Heart right ventricle (tissue), 16 donors: ENCODE measurements around the gene BIVM. TPM values are rescaled to one million over a fixed set of nuclear protein-coding genes. Genes with fewer than 3 reads are reported as not detected.

Experiments
- ATAC-seq, 8 donors: fragments of 200-7000 bp; cut with Tn5 transposase; one replicate each; pipeline ENCODE4 v1.9.1; 2020; ENCODE audit warnings: mild to moderate bottlenecking in 8 of 8, moderate library complexity in 8 of 8, moderate number of reproducible peaks in 1 of 8
- DNase-seq, 2 donors: peaks; one replicate each; pipeline ENCODE4 v3.0.0-alpha.2; 2020
- H3K27ac ChIP-seq, 10 donors: fragments of 200-600 bp; sonication (generic) in 2 of 10; one replicate each; pipeline versions ENCODE4 v1.5.0 to v1.8.0; 2020 to 2022; ENCODE audit warnings: mild to moderate bottlenecking in 3 of 10
- H3K27me3 ChIP-seq, 7 donors: fragments of 200-600 bp; one replicate each; pipeline ENCODE4 v1.8.0; 2021 to 2022; ENCODE audit warnings: mild to moderate bottlenecking in 2 of 7
- H3K36me3 ChIP-seq, 9 donors: fragments of 200-600 bp; sonication (generic) in 1 of 9; one replicate each; pipeline versions ENCODE4 v1.5.0 to v1.8.0; 2020 to 2022; ENCODE audit warnings: mild to moderate bottlenecking in 2 of 9
- H3K4me1 ChIP-seq, 9 donors: fragments of 200-600 bp; sonication (generic) in 1 of 9; one replicate each; pipeline versions ENCODE4 v1.5.0 to v1.8.0; 2020 to 2022; ENCODE audit warnings: mild to moderate bottlenecking in 4 of 9
- H3K4me3 ChIP-seq, 10 donors: fragments of 200-600 bp; sonication (generic) in 2 of 10; one replicate each; pipeline versions ENCODE4 v1.5.0 to v1.8.0; 2020 to 2022; ENCODE audit warnings: mild to moderate bottlenecking in 7 of 10, moderate library complexity in 2 of 10
- H3K9me3 ChIP-seq, 11 donors: fragments of 200-600 bp in 10 of 11; sonication (generic) in 2 of 11; one replicate each; pipeline versions ENCODE4 v1.5.0 to v1.8.0; 2013 to 2022; ENCODE audit warnings: mild to moderate bottlenecking in 2 of 11, control low read depth in 1 of 11, moderate library complexity in 1 of 11
- CTCF ChIP-seq, 9 donors: fragments of 200-600 bp; sonication (generic) in 2 of 9; IDR thresholded peaks; one replicate each; pipeline versions ENCODE4 v1.5.0 to v1.8.0; 2021 to 2022; ENCODE audit warnings: antibody characterized with exemption in 9 of 9, mild to moderate bottlenecking in 5 of 9, moderate library complexity in 1 of 9
- WGBS, 2 donors: extraction: QIAGEN DNeasy Blood & Tissue Kit; methylation state at CpG; one replicate each; pipeline ENCODE4 v1.1.7; 2013; ENCODE audit warnings: inconsistent platforms in 1 of 2; 5-methylcytosine and 5-hydroxymethylcytosine counted together
- intact Hi-C, 10 donors: fragments of 100-400 bp; cut with DNase I; formaldehyde crosslinking; loops; one replicate each; pipeline versions ENCODE4 v1.11.1 to v1.14.2; 2022
- polyA plus RNA-seq, 2 donors: library from polyadenylated mRNA; stranded (reverse); fragments of 200-250 nt; gene quantifications; one replicate each; pipeline ENCODE4 v1.2.3, GENCODE V29; 2013
- total RNA-seq, 10 donors: library from RNA; stranded (reverse); fragmentation: NEBNext Ultra II Directional in 3 of 10; extraction: Animal tissue kit (Norgen Biotek cat#: 25700) in 3 of 10; gene quantifications; one replicate each; pipeline versions ENCODE4 v1.2.1 to v1.2.4, GENCODE V29; 2021 to 2023
- donor health status: Arrhythmogenic right ventricular cardiomyopathy.
- donor health status: ischemic (EF 13 %, LVEDD 7.1; RV severe dilation, severe dysfunction).
- donor health status: healthy with polysubstance abuse.
- donor health status: DM: no; HTN: yes; CAD: no.
- donor health status: DM: no; HTN: no; CAD: no.
- donor health status: ischemic (EF 25% LVEDD 6.9; RV normal size, moderate dysfunction).
- donor health status: ischemic (EF 25% LVEDD 5.7; RV mildly dilated, moderate dysfunction).
- donor health status: healthy.
- donor health status: DM: yes; HTN: yes; CAD: no.
- donor health status: Ischemic cardiomyopathy.
- donor health status: ischemic (EF 35%, LVEDD 5.7; RV mildly dilated, moderate dysfunction).
- donor health status: nonischemic (EF 11% LVEDD 7.7; RV severe dilation, severe dysfunction).
- donor health status: DM: yes; HTN: yes; CAD: no.
- donor health status: PGD.
- donor health status: ischemic (EF 29% LVEDD 5.4; RV normal size, mild dysfunction).
- donor health status: nonischemic (EF 23%, LVEDD 6.1; RV moderate dilation, normal function).

Gene BIVM
- total and polyA plus RNA-seq, 12 donors = 6.7 to 37.3 (median 28.3) TPM

- H3K9me3 ChIP-seq = peaks cover 0 to 24% (median 4%) of the 10 kb centered on the region in 11 donors
- ATAC-seq = no peak
- no peak overlapping the region for H3K27ac ChIP-seq
- intact Hi-C loops = no loop called here
- TF ChIP-seq CTCF (IDR thresholded peaks at IDR 0.05) = no peak
- peaks cover 0 to 68% (median 9%) of the 10 kb centered on the region in 9 donors for H3K36me3 ChIP-seq
- no peak overlapping the region for H3K4me3 ChIP-seq
- WGBS, 2 donors = 84 to 87% methylated on average over 3 of the region's 3 CpGs
- no peaks in the 10 kb centered on the region for H3K27me3 ChIP-seq
- H3K4me1 ChIP-seq = peaks cover 0 to 30% (median 15%) of the 10 kb centered on the region in 9 donors
- no peak for DNase-seq
Measured at GRCh38 chr13:102807699-102808098, 8.8 kb downstream of the BIVM start.

- TF ChIP-seq CTCF (IDR thresholded peaks at IDR 0.05) = no peak
- Histone ChIP-seq H3K27me3 (no peaks in the 10 kb centered on the region), H3K36me3 (peaks cover 0 to 78% (median 11%) of the 10 kb centered on the region in 9 donors), H3K4me3 (no peak overlapping the region), H3K9me3 (peaks cover 0 to 24% (median 4%) of the 10 kb centered on the region in 11 donors), H3K4me1 (peaks cover 0 to 32% (median 19%) of the 10 kb centered on the region in 9 donors), H3K27ac (no peak overlapping the region)
- intact Hi-C loops = no loop called here
- no peak for DNase-seq
- ATAC-seq = no peak
Measured at GRCh38 chr13:102812611-102813287, 13.8 kb downstream of the BIVM start.

- DNase-seq = no peak
- no peaks in the 10 kb centered on the region for H3K27me3 ChIP-seq
- H3K4me3 ChIP-seq = no peak overlapping the region
- H3K9me3 ChIP-seq = peaks cover 0 to 24% (median 4%) of the 10 kb centered on the region in 11 donors
- peaks cover 0 to 32% (median 11%) of the 10 kb centered on the region in 9 donors for H3K4me1 ChIP-seq
- intact Hi-C loops = no loop called here
- H3K27ac ChIP-seq = no peak overlapping the region
- no peak for TF ChIP-seq CTCF (IDR thresholded peaks at IDR 0.05)
- WGBS, 2 donors = 86 to 87% methylated on average over 7 of the region's 7 CpGs
- ATAC-seq = no peak
- peaks cover 0 to 78% (median 11%) of the 10 kb centered on the region in 9 donors for H3K36me3 ChIP-seq
Measured at GRCh38 chr13:102814025-102814607, 15.2 kb downstream of the BIVM start.

GRCh38 chr13:102814793-102815192 lies 15.9 kb downstream of the BIVM start:
- Histone ChIP-seq H3K9me3 (peaks cover 0 to 23% (median 4%) of the 10 kb centered on the region in 11 donors), H3K4me3 (no peak overlapping the region), H3K36me3 (peaks cover 0 to 78% (median 11%) of the 10 kb centered on the region in 9 donors), H3K27me3 (no peaks in the 10 kb centered on the region), H3K4me1 (peaks cover 0 to 32% (median 11%) of the 10 kb centered on the region in 9 donors), H3K27ac (no peak overlapping the region)
- no peak for TF ChIP-seq CTCF (IDR thresholded peaks at IDR 0.05)
- DNase-seq (no peak), ATAC-seq (no peak)
- intact Hi-C loops = no loop called here
- WGBS, 2 donors = 84 to 88% methylated on average over 6 of the region's 6 CpGs
